ENCODE data around the gene RAD51B.

Gene RAD51B

DNA sequence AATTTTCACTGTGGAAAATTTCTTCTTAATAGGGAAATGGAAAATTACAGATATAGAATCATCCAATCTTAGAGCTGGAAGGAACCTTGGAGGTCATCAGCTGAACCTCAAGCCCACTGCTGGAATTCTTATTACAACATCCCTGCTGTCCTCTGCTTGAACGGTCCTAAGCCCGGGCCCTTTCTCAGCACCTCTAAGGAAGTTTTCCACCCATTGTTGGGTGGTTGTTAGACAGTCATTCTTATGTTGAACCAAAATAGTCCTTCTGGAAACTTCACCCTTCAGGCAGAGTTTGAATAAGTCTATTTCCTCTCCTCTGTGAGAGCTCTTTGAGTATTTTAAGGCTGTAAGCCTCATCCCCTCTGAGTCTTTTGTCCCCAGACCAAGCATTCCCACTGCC, 902.6 kb downstream of the RAD51B start:
- Histone ChIP-seq H3K36me3 (ENCODE audit: insufficient read depth, insufficient read length, low read length) (no peaks in the 10 kb centered on the region), H3K9me3 (ENCODE audit: insufficient read depth, low read length) (peaks cover 10% of the 10 kb centered on the region; the same call in 1 of the 2 replicates), H3K4me3 (ENCODE audit: insufficient read length, low read depth) (no peak overlapping the region), H3K9ac (ENCODE audit: insufficient read length, low read depth) (no peak overlapping the region), H3K4me1 (ENCODE audit: insufficient read depth, insufficient read length) (no peaks in the 10 kb centered on the region), H3K27me3 (ENCODE audit: insufficient read depth, insufficient read length) (no peaks in the 10 kb centered on the region)
- TF ChIP-seq SUZ12 (IDR thresholded peaks at IDR 0.05; ENCODE audit: extremely low read depth, insufficient read depth, insufficient read length): no peak
- no peak for TF ChIP-seq ZNF274 (IDR thresholded peaks at IDR 0.05; ENCODE audit: low read depth, low read length)
- TF ChIP-seq YY1 (IDR thresholded peaks at IDR 0.05; ENCODE audit: insufficient read depth, insufficient read length): no peak
- no peak for DNase-seq (ENCODE audit: low read depth, low spot score)

- no peak for DNase-seq (ENCODE audit: low read depth, low spot score)
- no peaks in the 10 kb centered on the region for H3K27me3 ChIP-seq (ENCODE audit: insufficient read depth, insufficient read length)
- no peaks in the 10 kb centered on the region for H3K36me3 ChIP-seq (ENCODE audit: insufficient read depth, insufficient read length, low read length)
- H3K4me1 ChIP-seq (ENCODE audit: insufficient read depth, insufficient read length): no peaks in the 10 kb centered on the region
- H3K9ac ChIP-seq (ENCODE audit: insufficient read length, low read depth): no peak overlapping the region
- TF ChIP-seq YY1 (IDR thresholded peaks at IDR 0.05; ENCODE audit: insufficient read depth, insufficient read length) (no peak), ZNF274 (IDR thresholded peaks at IDR 0.05; ENCODE audit: low read depth, low read length) (no peak), SUZ12 (IDR thresholded peaks at IDR 0.05; ENCODE audit: extremely low read depth, insufficient read depth, insufficient read length) (no peak)
- H3K9me3 ChIP-seq (ENCODE audit: insufficient read depth, low read length): peaks cover 10% of the 10 kb centered on the region; the same call in 1 of the 2 replicates
- H3K4me3 ChIP-seq (ENCODE audit: insufficient read length, low read depth): no peak overlapping the region
Measured at GRCh38 chr14:68722968-68723566, 903.5 kb downstream of the RAD51B start.

DNA sequence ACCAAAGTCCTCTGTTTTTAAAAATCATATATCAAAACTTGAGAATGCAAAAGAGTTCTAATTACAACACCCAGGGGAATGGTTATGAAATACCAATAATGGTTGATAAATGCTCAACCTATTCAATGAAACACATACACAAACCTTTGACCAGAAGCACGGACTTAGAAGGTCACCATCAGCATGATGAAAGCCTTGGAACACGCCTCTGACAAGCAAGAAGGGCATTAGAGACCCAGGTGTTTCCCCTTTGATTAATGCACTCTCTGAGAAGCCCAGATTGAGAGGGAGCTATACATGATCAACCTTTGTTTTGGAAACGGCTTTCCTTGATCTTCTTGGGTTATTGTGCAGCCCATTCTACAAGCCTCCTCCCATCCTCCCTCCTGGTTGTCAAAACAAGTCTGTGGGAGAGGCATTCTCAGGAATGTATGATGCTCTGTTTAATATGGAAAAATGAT, 904.3 kb downstream of the RAD51B start:
- Histone ChIP-seq H3K9me3 (ENCODE audit: insufficient read depth, low read length) (peaks cover 10% of the 10 kb centered on the region; the same call in 1 of the 2 replicates), H3K36me3 (ENCODE audit: insufficient read depth, insufficient read length, low read length) (no peaks in the 10 kb centered on the region), H3K4me3 (ENCODE audit: insufficient read length, low read depth) (no peak overlapping the region), H3K9ac (ENCODE audit: insufficient read length, low read depth) (no peak overlapping the region), H3K4me1 (ENCODE audit: insufficient read depth, insufficient read length) (no peaks in the 10 kb centered on the region), H3K27me3 (ENCODE audit: insufficient read depth, insufficient read length) (no peaks in the 10 kb centered on the region)
- no peak for TF ChIP-seq ZNF274 (IDR thresholded peaks at IDR 0.05; ENCODE audit: low read depth, low read length)
- TF ChIP-seq SUZ12 (IDR thresholded peaks at IDR 0.05; ENCODE audit: extremely low read depth, insufficient read depth, insufficient read length): no peak
- TF ChIP-seq YY1 (IDR thresholded peaks at IDR 0.05; ENCODE audit: insufficient read depth, insufficient read length): no peak
- DNase-seq (ENCODE audit: low read depth, low spot score): no peak

DNA sequence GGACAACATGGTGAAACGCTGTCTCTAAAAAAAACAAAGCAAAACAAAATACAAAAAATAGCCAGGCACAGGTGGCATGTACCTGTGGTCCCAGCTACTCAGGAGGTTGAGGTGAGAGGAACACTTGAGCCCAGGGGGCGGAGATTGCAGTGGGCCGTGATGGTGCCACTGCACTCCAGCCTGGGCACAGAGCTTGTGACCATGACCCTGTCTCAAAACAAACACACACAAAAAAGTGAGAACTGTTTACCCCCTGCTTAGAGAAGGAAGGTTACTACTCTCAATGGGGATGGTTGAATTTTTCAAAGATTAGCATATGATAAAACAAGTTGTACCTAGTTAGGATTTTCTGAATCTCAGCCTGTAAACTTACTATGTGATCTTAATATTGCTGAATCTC, 905.3 kb downstream of the RAD51B start:
- no peaks in the 10 kb centered on the region for H3K4me1 ChIP-seq (ENCODE audit: insufficient read depth, insufficient read length)
- no peak for DNase-seq (ENCODE audit: low read depth, low spot score)
- no peak overlapping the region for H3K9ac ChIP-seq (ENCODE audit: insufficient read length, low read depth)
- peaks cover 8% of the 10 kb centered on the region; the same call in 1 of the 2 replicates for H3K9me3 ChIP-seq (ENCODE audit: insufficient read depth, low read length)
- no peaks in the 10 kb centered on the region for H3K27me3 ChIP-seq (ENCODE audit: insufficient read depth, insufficient read length)
- TF ChIP-seq SUZ12 (IDR thresholded peaks at IDR 0.05; ENCODE audit: extremely low read depth, insufficient read depth, insufficient read length) (no peak), YY1 (IDR thresholded peaks at IDR 0.05; ENCODE audit: insufficient read depth, insufficient read length) (no peak), ZNF274 (IDR thresholded peaks at IDR 0.05; ENCODE audit: low read depth, low read length) (no peak)
- H3K36me3 ChIP-seq (ENCODE audit: insufficient read depth, insufficient read length, low read length): no peaks in the 10 kb centered on the region
- no peak overlapping the region for H3K4me3 ChIP-seq (ENCODE audit: insufficient read length, low read depth)

GRCh38 chr14:68726093-68726695, 906.6 kb downstream of the RAD51B start:
- no peak for TF ChIP-seq YY1 (IDR thresholded peaks at IDR 0.05; ENCODE audit: insufficient read depth, insufficient read length)
- no peak for TF ChIP-seq SUZ12 (IDR thresholded peaks at IDR 0.05; ENCODE audit: extremely low read depth, insufficient read depth, insufficient read length)
- no peak for TF ChIP-seq ZNF274 (IDR thresholded peaks at IDR 0.05; ENCODE audit: low read depth, low read length)
- Histone ChIP-seq H3K4me3 (ENCODE audit: insufficient read length, low read depth) (no peak overlapping the region), H3K36me3 (ENCODE audit: insufficient read depth, insufficient read length, low read length) (no peaks in the 10 kb centered on the region), H3K9me3 (ENCODE audit: insufficient read depth, low read length) (no peaks in the 10 kb centered on the region), H3K9ac (ENCODE audit: insufficient read length, low read depth) (no peak overlapping the region), H3K4me1 (ENCODE audit: insufficient read depth, insufficient read length) (no peaks in the 10 kb centered on the region), H3K27me3 (ENCODE audit: insufficient read depth, insufficient read length) (no peaks in the 10 kb centered on the region)
- no peak for DNase-seq (ENCODE audit: low read depth, low spot score)

DNA sequence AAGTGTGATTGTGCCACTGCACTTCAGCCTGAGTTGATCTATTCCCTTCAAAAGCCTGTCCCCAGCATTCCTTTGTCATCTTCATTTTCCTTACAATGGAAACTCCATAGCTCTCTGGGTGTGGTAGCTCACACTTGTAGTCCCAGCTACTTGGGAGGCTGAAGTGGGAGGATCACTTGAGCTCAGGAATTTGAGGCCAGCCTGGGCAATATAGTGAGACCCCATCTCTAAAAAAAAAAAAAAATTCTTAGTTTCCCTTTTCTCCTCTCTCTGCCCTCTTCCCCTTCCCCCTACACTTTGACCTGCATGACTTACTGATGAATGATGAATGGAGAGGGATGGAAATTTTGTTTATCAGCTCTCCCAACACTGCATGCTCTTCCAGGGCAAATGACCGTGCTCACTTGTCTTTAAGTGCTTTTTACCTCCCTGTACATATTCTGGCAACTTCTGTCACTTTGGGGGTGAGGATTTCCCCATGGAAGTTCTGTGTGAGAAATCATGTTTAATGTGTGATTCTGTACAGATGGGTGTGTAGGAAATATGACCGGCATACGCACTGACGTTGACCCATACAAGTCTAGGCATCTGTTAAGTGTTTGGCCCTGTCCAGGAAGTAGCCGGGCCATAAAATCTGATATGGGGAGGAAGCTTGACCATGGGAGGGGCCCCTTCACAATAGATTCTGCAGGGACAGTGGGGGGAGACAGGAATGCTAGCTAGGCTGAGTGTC, 907.9 kb downstream of the RAD51B start:
- no peaks in the 10 kb centered on the region for H3K4me1 ChIP-seq (ENCODE audit: insufficient read depth, insufficient read length)
- no peak for TF ChIP-seq SUZ12 (IDR thresholded peaks at IDR 0.05; ENCODE audit: extremely low read depth, insufficient read depth, insufficient read length)
- no peak for TF ChIP-seq ZNF274 (IDR thresholded peaks at IDR 0.05; ENCODE audit: low read depth, low read length)
- no peak for TF ChIP-seq YY1 (IDR thresholded peaks at IDR 0.05; ENCODE audit: insufficient read depth, insufficient read length)
- no peak for DNase-seq (ENCODE audit: low read depth, low spot score)
- H3K27me3 ChIP-seq (ENCODE audit: insufficient read depth, insufficient read length): no peaks in the 10 kb centered on the region
- no peaks in the 10 kb centered on the region for H3K36me3 ChIP-seq (ENCODE audit: insufficient read depth, insufficient read length, low read length)
- H3K4me3 ChIP-seq (ENCODE audit: insufficient read length, low read depth): no peak overlapping the region
- H3K9ac ChIP-seq (ENCODE audit: insufficient read length, low read depth): no peak overlapping the region
- H3K9me3 ChIP-seq (ENCODE audit: insufficient read depth, low read length): no peaks in the 10 kb centered on the region
